ENCODE measurements around the gene TASP1.
"Not testable (repeated sequence)": the region's sequence is repeated elsewhere in the genome, so short reads cannot be mapped to it uniquely, and the experiment has no call there.

Gene TASP1, protein sequence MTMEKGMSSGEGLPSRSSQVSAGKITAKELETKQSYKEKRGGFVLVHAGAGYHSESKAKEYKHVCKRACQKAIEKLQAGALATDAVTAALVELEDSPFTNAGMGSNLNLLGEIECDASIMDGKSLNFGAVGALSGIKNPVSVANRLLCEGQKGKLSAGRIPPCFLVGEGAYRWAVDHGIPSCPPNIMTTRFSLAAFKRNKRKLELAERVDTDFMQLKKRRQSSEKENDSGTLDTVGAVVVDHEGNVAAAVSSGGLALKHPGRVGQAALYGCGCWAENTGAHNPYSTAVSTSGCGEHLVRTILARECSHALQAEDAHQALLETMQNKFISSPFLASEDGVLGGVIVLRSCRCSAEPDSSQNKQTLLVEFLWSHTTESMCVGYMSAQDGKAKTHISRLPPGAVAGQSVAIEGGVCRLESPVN

DNA sequence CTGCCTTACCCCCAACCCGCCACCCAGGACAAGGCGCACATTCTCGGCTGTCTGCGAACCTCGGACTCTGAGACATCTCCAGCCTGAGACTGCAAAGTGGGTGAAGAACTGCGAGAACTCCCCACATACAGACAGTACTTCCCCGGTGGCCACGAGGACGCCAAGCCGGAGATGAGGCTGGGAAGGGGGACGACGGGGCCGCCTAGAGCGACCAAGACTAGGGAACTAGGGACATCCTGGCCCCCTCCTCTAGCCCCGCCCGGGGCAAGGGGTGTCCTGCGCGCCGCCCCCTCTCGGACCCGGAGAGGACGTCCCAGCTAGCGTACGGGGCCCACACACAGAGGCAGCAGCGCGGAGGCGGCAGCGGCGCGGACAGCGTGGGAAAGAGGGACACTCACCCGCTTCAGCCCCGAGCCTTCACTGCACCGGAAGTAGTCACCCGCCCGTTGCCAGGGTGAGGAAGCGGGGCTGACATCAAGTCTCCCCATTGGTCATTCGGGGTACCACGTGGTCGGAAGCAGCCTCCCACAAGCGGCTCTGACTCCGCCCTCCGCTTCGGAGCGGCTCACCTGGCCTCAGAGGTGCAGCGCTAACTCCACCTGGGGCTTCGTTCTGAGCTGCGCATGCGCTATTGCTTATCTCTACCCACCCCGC, at the start of gene TASP1:
Gene TASP1 (minus strand): TSS at position 437 of the 654 bp plus-strand sequence. CDS start 8,854 bp downstream, outside the sequence.
- DNase-seq (ENCODE audit: low read depth in 2 of 2) = peak; percentile 91 to 95

DNA sequence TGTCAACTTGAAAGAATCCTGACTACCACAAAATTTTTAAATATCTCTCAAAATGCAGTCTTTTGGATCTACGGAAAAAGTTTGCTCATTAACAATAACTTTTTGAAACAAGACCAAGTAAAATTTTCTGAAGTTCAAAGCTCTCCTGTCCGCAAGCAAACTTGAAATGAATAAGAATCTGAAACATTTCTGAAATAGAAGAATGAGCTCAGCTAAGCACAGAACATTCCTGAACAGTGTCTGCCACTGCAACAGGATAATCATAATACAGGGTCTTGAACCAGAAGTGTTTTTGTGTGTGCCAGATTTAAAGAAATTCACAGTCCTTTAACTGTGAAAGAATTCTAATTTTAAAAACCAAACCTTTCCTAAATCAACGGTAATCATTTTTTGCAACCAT, 49.1 kb upstream of the TASP1 start:
- DNase-seq (ENCODE audit: low read depth in 2 of 2) = no peak

DNA sequence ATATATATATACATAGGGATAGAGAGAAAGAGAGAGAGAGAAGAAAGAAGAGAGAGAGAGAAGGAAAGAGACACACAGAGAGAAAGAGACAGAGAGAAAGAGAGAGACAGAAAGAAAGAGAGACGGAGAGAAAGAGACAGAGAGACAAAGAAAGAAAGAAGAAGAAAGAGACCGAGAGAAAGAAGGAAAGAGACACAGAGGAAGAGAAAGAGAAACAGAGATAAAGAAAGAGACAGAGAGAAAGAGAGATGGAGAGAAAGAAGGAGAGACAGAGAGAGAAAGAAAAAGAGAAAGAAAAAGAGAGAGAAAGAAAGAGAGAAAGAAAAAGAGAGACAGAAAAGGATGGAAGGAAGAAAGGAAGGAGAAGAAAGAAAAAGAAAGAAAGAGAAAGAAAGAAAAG, 46.9 kb upstream of the TASP1 start:
- DNase-seq (ENCODE audit: low read depth in 2 of 2) = no peak

DNA sequence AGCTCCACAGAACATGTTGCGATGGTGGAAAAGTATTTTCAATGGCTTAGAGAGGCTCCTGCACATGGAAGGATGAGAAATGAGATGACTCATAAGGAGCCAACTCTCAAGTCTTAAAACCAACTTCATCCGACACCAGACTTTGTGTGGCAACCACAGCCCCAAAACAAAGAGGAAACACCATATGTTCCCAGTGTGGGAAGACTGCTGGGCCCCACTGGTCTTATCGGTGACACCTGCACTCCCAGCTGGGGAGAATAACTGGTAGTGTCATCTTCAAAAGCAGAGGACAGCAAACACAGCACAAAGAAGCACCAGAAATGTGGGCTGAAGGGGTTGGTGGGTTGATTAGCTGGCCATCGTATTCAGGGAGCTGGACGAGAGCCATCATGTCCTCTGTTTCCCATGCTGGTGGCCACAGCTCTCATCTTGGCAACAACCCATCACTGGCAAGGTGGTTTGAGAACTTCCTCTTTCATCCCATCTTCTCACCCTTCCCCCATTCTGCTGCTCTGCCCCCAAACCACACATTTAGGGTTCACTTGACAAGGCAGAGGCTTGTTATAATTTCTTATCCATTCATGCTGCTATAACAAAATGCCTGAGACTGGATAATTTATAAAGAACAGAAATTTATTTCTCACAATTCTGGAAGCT, 46.0 kb upstream of the TASP1 start:
- DNase-seq (ENCODE audit: low read depth in 2 of 2) = no peak

- DNase-seq (ENCODE audit: low read depth in 2 of 2) = no peak
Measured at GRCh38 chr20:13683833-13684232, 45.1 kb upstream of the TASP1 start.

DNA sequence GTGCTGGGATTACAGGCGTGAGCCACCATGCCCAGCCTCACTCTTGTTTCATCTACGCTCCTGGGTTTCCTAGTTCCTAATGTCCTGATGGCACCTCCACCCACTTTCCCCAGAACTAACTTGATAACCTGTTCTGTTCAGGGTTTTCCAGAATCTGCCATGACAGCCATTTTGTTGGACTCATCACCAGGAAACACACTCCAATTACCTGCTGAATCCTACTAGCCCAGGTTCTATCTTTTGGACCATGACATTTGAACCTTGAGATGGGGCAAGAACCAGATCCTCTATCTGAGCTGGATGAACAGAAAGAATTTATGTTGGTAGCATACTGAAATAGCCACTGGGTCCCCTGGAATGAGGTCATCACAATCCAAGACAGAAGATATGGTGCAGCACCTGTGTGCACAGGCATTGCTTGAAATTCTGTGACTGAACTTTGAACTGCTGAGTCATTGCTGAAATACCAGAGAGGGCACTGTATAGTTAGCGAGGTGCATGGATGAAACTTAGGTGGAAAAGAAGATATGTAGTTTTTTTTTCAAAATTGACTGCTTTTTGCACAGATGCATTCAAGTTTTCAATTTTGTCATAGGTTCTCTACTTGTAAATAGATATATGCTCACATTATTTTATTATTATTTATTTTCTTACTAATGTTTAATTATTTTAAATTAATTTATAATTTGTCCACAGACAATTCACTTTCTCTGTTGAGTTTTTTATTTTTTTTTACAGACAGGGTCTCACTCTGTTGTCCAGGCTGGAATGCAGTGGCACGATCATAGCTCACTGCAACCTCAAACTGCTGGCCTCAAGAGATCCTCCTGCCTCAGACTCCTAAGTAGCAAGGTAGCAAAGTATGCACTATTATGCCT, 42.8 kb upstream of the TASP1 start:
- DNase-seq (ENCODE audit: low read depth in 2 of 2) = no peak

- no peak for DNase-seq (ENCODE audit: low read depth in 2 of 2)
Measured at GRCh38 chr20:13678944-13679343, 40.2 kb upstream of the TASP1 start.

DNA sequence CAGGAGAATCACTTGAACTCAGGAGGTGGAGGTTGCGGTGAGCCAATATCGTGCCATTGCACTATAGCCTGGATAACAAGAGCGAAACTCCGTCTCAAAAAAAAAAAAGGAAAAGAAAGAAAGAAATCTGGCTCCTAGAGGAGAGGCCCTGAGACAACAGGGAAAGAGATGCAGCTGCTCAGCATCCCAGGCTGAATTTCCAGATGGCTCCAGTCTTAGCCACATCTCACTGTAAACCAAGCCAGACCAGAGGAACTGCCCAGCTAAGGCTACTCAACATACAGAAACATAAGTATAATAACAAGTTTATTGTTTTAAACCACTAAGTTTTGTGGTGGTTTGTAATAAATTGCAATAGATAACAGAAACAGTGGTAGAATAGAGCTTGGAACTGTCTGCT, 38.5 kb upstream of the TASP1 start:
- no peak for DNase-seq (ENCODE audit: low read depth in 2 of 2)

- no peak for DNase-seq (ENCODE audit: low read depth in 2 of 2)
Measured at GRCh38 chr20:13676682-13677081, 38.0 kb upstream of the TASP1 start.

- DNase-seq (ENCODE audit: low read depth in 2 of 2) = no peak
Measured at GRCh38 chr20:13672690-13673089, 34.0 kb upstream of the TASP1 start.

GRCh38 chr20:13671916-13672378, 33.2 kb upstream of the TASP1 start:
- no peak for DNase-seq (ENCODE audit: low read depth in 2 of 2)

DNA sequence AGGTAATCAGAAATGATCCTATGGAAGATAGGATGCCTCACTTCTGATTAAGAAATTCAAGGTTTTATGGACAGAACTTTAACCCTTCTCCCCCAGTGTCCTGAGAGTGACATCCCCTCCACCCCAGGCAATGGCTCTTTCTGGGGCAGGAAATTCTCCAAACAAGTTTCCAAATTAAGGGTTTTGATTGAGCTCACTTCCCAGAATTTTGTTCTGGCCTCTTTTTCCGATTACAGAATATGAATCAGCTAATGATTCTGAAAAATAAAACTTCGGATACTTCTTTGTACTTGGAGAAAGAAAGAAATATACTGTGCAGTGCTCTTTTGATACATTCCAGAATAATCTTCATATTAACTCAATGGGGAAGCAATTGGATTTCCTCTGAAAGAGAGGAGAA, 32.8 kb upstream of the TASP1 start:
- no peak for DNase-seq (ENCODE audit: low read depth in 2 of 2)

DNA sequence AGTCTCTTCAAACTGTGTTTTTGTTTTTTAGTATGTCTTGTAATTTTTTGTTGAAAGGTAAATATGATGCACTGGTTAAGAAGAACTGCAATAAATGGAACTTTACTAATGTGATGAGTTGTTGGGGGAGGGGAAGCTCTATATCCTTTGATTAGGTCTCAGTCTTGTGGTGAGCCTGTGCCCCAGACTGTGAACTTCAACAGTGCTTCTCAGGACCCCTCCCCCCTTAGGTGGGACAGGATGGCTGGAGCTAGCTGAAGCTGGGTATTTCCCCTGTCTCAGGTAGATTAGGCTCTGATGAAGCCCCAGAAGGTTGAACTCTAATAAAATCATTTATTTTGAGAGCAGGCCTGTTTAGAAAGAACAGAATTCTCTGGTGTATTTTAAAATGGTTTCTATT, 31.4 kb upstream of the TASP1 start:
- no peak for DNase-seq (ENCODE audit: low read depth in 2 of 2)

- DNase-seq (ENCODE audit: low read depth in 2 of 2) = no peak
Measured at GRCh38 chr20:13665709-13666395, 27.1 kb upstream of the TASP1 start.

- no peak for DNase-seq (ENCODE audit: low read depth in 2 of 2)
Measured at GRCh38 chr20:13661070-13661685, 22.4 kb upstream of the TASP1 start.

- no peak for DNase-seq (ENCODE audit: low read depth in 2 of 2)
Measured at GRCh38 chr20:13659288-13659687, 20.6 kb upstream of the TASP1 start.

- DNase-seq (ENCODE audit: low read depth in 2 of 2) = not testable (repeated sequence)
Measured at GRCh38 chr20:13658060-13658459, 19.3 kb upstream of the TASP1 start.

GRCh38 chr20:13656721-13657368, 18.1 kb upstream of the TASP1 start:
- DNase-seq (ENCODE audit: low read depth in 2 of 2) = no peak

GRCh38 chr20:13654463-13655023, 15.8 kb upstream of the TASP1 start:
- DNase-seq (ENCODE audit: low read depth in 2 of 2) = no peak

- DNase-seq (ENCODE audit: low read depth in 2 of 2) = no peak
Measured at GRCh38 chr20:13650474-13650873, 11.7 kb upstream of the TASP1 start.

Measured in stimulated activated CD8-positive, alpha-beta memory T cell treated with anti-CD3 and anti-CD28 coated beads, Interleukin-15, amount 100 ng/mL, for 4 hours (primary cell).